Osteocyte (in vitro differentiated cells): ENCODE data around the gene MNT. TPM values are rescaled to one million over a fixed set of nuclear protein-coding genes. Genes with fewer than 3 reads are reported as not detected.

ENCODE experiments used
- DNase-seq: peaks from one replicate; pipeline ENCODE4 v3.0.0; 2021; ENCODE audit warnings: mixed read lengths; ENCODE audit not compliant: unreplicated experiment; ENCODE audit errors: extremely low spot score
- H3K27ac Mint-ChIP-seq: one replicate; pipeline ENCODE4 v1.8.0; 2021; ENCODE audit warnings: mild to moderate bottlenecking, mixed read lengths; ENCODE audit not compliant: unreplicated experiment
- H3K27me3 Mint-ChIP-seq: one replicate; pipeline ENCODE4 v1.8.0; 2021; ENCODE audit warnings: mixed read lengths; ENCODE audit not compliant: unreplicated experiment
- H3K36me3 Mint-ChIP-seq: one replicate; pipeline ENCODE4 v1.8.0; 2021; ENCODE audit warnings: mixed read lengths; ENCODE audit not compliant: unreplicated experiment
- H3K4me1 Mint-ChIP-seq: one replicate; pipeline ENCODE4 v1.8.0; 2021; ENCODE audit warnings: mixed read lengths; ENCODE audit not compliant: unreplicated experiment
- H3K4me3 Mint-ChIP-seq: one replicate; pipeline ENCODE4 v1.8.0; 2021; ENCODE audit warnings: mild to moderate bottlenecking, moderate library complexity, mixed read lengths; ENCODE audit not compliant: unreplicated experiment
- H3K9me3 Mint-ChIP-seq: one replicate; pipeline ENCODE4 v1.8.0; 2021; ENCODE audit warnings: mixed read lengths; ENCODE audit not compliant: unreplicated experiment
- total RNA-seq: library from RNA; stranded (reverse); gene quantifications from 2 replicates; pipeline ENCODE4 v1.2.1, GENCODE V29; 2021
- TF ChIP-seq, protein P1 (sequence below): fragments of 200-600 bp; sonication (generic); IDR thresholded peaks from 2 replicates; pipeline ENCODE4 v1.5.0; 2021; ENCODE audit warnings: antibody characterized with exemption, mild to moderate bottlenecking, moderate library complexity

Gene MNT
- total RNA-seq, 1 donor from 2014 or later: 30.4 TPM

- Mint-ChIP-seq H3K4me1 (peaks cover 58% of the 10 kb centered on the region), H3K27ac (peak overlapping the region; percentile 96), H3K36me3 (no peaks in the 10 kb centered on the region), H3K4me3 (peak overlapping the region; percentile 60), H3K27me3 (no peaks in the 10 kb centered on the region), H3K9me3 (no peaks in the 10 kb centered on the region)
- no peak for DNase-seq
- TF ChIP-seq, protein P1, sequence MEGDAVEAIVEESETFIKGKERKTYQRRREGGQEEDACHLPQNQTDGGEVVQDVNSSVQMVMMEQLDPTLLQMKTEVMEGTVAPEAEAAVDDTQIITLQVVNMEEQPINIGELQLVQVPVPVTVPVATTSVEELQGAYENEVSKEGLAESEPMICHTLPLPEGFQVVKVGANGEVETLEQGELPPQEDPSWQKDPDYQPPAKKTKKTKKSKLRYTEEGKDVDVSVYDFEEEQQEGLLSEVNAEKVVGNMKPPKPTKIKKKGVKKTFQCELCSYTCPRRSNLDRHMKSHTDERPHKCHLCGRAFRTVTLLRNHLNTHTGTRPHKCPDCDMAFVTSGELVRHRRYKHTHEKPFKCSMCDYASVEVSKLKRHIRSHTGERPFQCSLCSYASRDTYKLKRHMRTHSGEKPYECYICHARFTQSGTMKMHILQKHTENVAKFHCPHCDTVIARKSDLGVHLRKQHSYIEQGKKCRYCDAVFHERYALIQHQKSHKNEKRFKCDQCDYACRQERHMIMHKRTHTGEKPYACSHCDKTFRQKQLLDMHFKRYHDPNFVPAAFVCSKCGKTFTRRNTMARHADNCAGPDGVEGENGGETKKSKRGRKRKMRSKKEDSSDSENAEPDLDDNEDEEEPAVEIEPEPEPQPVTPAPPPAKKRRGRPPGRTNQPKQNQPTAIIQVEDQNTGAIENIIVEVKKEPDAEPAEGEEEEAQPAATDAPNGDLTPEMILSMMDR: no peak
These were observed 6.3 kb upstream of the MNT start for GRCh38 chr17:2406903-2407790.

- peak overlapping the region; percentile 96 for H3K27ac Mint-ChIP-seq
- H3K36me3 Mint-ChIP-seq: no peaks in the 10 kb centered on the region
- no peaks in the 10 kb centered on the region for H3K27me3 Mint-ChIP-seq
- peak overlapping the region; percentile 60 for H3K4me3 Mint-ChIP-seq
- H3K9me3 Mint-ChIP-seq: no peaks in the 10 kb centered on the region
- TF ChIP-seq, protein P1: no peak
- peaks cover 59% of the 10 kb centered on the region for H3K4me1 Mint-ChIP-seq
- no peak for DNase-seq
These were observed 5.5 kb upstream of the MNT start for GRCh38 chr17:2406271-2406902.

GRCh38 chr17:2405247-2405926 is 4.5 kb upstream of the MNT start:
- H3K9me3 Mint-ChIP-seq: no peaks in the 10 kb centered on the region
- H3K4me1 Mint-ChIP-seq: peaks cover 57% of the 10 kb centered on the region
- TF ChIP-seq, protein P1: no peak
- H3K27me3 Mint-ChIP-seq: no peaks in the 10 kb centered on the region
- no peaks in the 10 kb centered on the region for H3K36me3 Mint-ChIP-seq
- DNase-seq: no peak
- H3K4me3 Mint-ChIP-seq: peak overlapping the region; percentile 12
- peak overlapping the region; percentile 96 for H3K27ac Mint-ChIP-seq

DNA sequence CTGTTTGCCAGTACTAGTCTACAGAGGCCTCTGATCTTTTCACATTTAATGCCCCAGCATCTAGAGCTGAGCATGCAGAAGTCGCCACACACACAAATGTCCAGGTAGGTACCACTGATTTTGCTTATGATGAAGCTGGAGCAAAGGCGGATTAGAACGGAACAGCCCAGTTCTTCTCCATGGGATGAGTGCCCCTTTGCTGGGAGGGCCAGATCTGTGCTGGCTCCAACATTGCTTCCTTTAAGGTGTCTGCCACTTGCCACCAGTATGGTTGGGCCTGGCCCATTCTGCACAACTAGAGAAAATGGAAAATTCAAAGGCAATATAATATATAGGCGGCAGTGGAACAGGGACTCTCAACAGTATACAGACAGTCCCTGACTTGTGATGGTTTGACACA is 2.2 kb upstream of the MNT start:
- TF ChIP-seq, protein P1: no peak
- Mint-ChIP-seq H3K4me1 (peaks cover 66% of the 10 kb centered on the region), H3K27ac (no peak overlapping the region), H3K36me3 (no peaks in the 10 kb centered on the region), H3K27me3 (no peaks in the 10 kb centered on the region), H3K9me3 (no peaks in the 10 kb centered on the region), H3K4me3 (no peak overlapping the region)
- no peak for DNase-seq

DNA sequence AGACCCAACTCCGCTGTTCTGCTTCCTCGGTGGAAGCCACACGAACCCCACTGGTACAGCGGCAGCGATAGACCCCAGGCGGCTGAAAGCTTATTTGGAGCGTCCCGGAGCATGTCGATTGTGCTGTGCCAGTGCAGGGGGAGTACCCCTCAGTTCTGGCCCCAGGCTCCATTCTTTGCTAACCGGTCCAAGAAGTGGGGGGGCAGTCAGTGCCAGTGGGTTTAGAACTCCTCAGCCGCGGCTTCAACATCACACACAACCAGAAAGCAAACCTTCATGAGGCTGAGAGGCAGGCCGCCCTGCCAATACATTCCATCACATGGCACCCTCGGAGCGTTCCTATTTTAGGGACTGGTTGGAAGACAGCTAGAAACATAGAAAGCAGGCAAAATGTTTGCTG is 1.7 kb upstream of the MNT start:
- Mint-ChIP-seq H3K27ac (peak overlapping the region; percentile 60), H3K4me3 (peak overlapping the region; percentile 68), H3K9me3 (no peaks in the 10 kb centered on the region), H3K27me3 (no peaks in the 10 kb centered on the region), H3K36me3 (no peaks in the 10 kb centered on the region), H3K4me1 (peaks cover 67% of the 10 kb centered on the region)
- DNase-seq: no peak
- TF ChIP-seq, protein P1: no peak
